22Rv1 (cell line): Measurements from ENCODE around the gene TAPBP.
A peak's percentile ranks its signal among the peaks of the same experiment; 100 is the strongest.

Experiments used
- H3K27ac ChIP-seq: fragments of 450-650 bp; 2 replicates; pipeline ENCODE4 v1.5.1; 2017
- CTCF ChIP-seq: fragments of 450-650 bp; IDR thresholded peaks from 2 replicates; pipeline ENCODE4 v1.5.1; 2017; ENCODE audit warnings: mild to moderate bottlenecking
- ZFX ChIP-seq: fragments of 450-650 bp; IDR thresholded peaks from 2 replicates; pipeline ENCODE4 v1.6.1; 2017; ENCODE audit warnings: antibody characterized with exemption, borderline replicate concordance

TAPBP gene

DNA sequence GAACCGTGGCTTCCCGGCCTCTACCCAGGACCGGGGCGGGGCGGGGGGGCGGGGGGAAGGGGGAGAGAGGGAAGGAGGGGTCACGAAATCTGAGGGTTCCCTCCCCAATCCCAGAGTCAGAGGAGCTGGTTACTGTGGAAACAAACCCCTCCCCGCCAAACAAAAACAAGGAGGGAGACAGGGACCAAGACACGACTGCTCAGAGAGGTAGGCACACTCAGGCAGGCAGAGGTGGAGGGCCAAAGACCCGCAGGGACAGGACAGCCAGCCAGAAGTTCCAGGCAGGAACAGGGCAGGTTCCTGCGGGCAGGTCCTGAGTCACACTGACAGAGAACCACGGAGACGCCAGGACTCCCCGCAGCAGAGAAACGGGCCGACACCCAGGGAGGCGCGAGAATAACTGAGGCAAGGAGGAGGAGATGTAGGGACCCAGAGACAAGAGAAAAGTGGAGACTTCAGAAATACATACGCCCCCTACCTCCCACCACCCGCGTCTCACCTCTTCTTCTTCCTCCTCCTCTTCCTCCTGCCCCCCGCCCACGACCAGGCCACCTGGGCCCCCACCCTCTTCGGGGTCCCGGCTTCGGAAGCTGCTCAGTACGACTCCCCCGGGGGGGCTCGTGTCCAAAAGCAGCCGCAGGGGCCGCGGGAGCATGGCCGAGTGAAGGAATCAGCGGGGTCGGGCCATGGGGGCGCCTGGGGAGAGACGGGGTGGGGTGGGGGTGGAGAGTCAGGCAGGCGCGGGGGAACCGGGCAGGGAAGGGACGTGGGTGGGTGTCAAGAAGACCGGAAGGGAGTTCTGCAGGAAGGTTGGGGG lies 15.7 kb downstream of the TAPBP start:
- TF ChIP-seq ZFX: no peak
- no peak for TF ChIP-seq CTCF
- peak overlapping the region; percentile 98 for H3K27ac ChIP-seq

DNA sequence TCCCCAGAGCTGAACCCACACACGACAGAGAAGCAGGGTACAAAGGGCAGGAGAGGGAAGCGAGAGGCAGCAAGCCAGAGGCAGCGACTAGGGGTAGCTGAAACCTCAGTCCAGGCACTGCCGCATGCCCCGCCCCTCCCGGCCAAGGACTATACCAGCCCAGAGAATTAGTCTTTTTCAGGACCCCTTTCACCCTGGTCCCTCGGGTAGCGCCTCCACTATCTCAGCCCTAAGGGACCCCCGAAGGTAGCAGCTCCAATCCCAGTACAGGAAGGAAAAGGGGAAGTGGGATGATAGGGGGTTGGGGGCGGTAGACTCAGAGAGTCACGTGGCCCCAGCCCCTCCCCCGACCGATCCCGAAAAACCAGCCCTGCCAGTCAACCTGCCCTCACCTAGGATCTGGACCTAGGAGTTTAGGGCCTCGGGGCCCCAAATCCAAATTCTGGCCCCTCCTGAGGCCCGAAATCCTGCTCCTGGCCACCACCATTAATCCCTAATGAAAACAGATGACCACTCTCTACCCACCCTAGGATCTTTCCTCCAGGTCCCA lies 16.4 kb downstream of the TAPBP start:
- peak overlapping the region; percentile 98 for H3K27ac ChIP-seq
- no peak for TF ChIP-seq CTCF
- TF ChIP-seq ZFX: no peak

DNA sequence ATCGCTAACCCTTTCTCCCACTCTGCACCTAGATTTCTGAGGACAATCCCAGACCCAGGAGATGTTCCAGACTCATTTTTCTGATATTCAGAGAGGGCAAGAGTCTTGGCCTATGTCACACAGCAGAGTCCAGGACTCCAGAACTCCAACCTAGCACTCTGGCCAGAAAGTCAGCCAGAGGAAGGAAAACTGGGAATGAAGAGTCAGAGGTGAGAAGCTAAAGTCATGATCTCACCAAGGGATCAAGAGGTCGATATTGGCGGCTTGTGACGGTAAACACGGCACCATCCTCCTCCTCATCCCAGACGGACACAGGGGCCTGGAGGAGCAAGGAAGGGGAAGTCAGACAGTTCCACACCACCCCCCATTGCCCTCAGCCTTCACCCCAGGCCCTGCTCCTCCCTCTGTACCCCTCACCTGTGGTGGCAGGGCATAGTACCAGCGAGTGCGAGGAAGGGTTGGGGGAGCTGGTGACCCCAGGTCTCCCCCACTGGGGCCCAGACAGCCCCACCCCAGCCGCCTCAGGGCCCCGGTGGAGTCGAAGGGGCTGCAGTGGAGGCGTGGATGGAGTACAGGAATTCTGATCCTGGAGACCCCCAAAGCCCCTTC lies 17.0 kb downstream of the TAPBP start:
- H3K27ac ChIP-seq: peak overlapping the region; percentile 98
- TF ChIP-seq CTCF: no peak
- TF ChIP-seq ZFX: no peak

- no peak for TF ChIP-seq CTCF
- TF ChIP-seq ZFX: no peak
- H3K27ac ChIP-seq: peak overlapping the region; percentile 98
Measured at GRCh38 chr6:33295621-33296369, 18.1 kb downstream of the TAPBP start.

GRCh38 chr6:33294086-33294823 lies 19.6 kb downstream of the TAPBP start:
- no peak overlapping the region; the same call in 1 of the 2 replicates for H3K27ac ChIP-seq
- TF ChIP-seq ZFX: no peak
- TF ChIP-seq CTCF: no peak

- no peak overlapping the region for H3K27ac ChIP-seq
- TF ChIP-seq ZFX: no peak
- TF ChIP-seq CTCF: no peak
Measured at GRCh38 chr6:33292996-33293682, 20.7 kb downstream of the TAPBP start.
